KG1 (cell line): Measurements from ENCODE around the gene TCIRG1.

Experiments
- DNase-seq: peaks from one replicate; lab custom pipeline; 2025; lab: John Stamatoyannopoulos, UW

The TCIRG1 gene

GRCh38 chr11:68017980-68018729 is 20.7 kb upstream of the TCIRG1 start:
- no peak for DNase-seq

- no peak for DNase-seq
Measured at GRCh38 chr11:68018730-68019190, 20.1 kb upstream of the TCIRG1 start.

- no peak for DNase-seq
Measured at GRCh38 chr11:68019486-68019885, 19.3 kb upstream of the TCIRG1 start.

GRCh38 chr11:68020575-68020974 is 18.2 kb upstream of the TCIRG1 start:
- DNase-seq, result no peak

- no peak for DNase-seq
Measured at GRCh38 chr11:68021167-68021787, 17.5 kb upstream of the TCIRG1 start.

- no peak for DNase-seq
Measured at GRCh38 chr11:68022531-68022930, 16.3 kb upstream of the TCIRG1 start.

GRCh38 chr11:68024508-68024907 is 14.3 kb upstream of the TCIRG1 start:
- DNase-seq, result no peak

GRCh38 chr11:68025047-68025446 is 13.8 kb upstream of the TCIRG1 start:
- no peak for DNase-seq

GRCh38 chr11:68026391-68027105 is 12.3 kb upstream of the TCIRG1 start:
- no peak for DNase-seq

GRCh38 chr11:68027667-68028066 is 11.2 kb upstream of the TCIRG1 start:
- no peak for DNase-seq

- DNase-seq, result no peak
Measured at GRCh38 chr11:68028802-68029545, 9.9 kb upstream of the TCIRG1 start.

- peak; percentile 100 for DNase-seq
Measured at GRCh38 chr11:68030318-68031143, 8.3 kb upstream of the TCIRG1 start, which contains the start of gene NDUFS8. TSS of gene NDUFS8 (plus strand) at chr11:68030681. CDS start at chr11:68032152, 1,471 bp downstream.

- DNase-seq, result no peak
Measured at GRCh38 chr11:68031144-68031464, 7.7 kb upstream of the TCIRG1 start.

GRCh38 chr11:68032003-68032402 is 6.8 kb upstream of the TCIRG1 start:
- no peak for DNase-seq

GRCh38 chr11:68032997-68033707 is 5.7 kb upstream of the TCIRG1 start:
- no peak for DNase-seq

GRCh38 chr11:68033708-68034045 is 5.1 kb upstream of the TCIRG1 start:
- DNase-seq, result no peak

- no peak for DNase-seq
Measured at GRCh38 chr11:68035266-68035876, 3.5 kb upstream of the TCIRG1 start.

GRCh38 chr11:68036141-68036716 is 2.6 kb upstream of the TCIRG1 start:
- DNase-seq, result no peak

GRCh38 chr11:68036717-68037239 is 2.0 kb upstream of the TCIRG1 start:
- DNase-seq, result peak; percentile 80
